Gastrocnemius medialis (tissue), 4 donors: ENCODE data around the gene ARID1B. TPM values are rescaled to one million over a fixed set of nuclear protein-coding genes. Genes with fewer than 3 reads are reported as not detected.

Source experiments
- ATAC-seq, 2 donors: fragments of 150-250 bp; one replicate each; pipeline ENCODE4 v1.9.1; 2016
- DNase-seq, 2 donors: peaks; one replicate each; pipeline ENCODE4 v3.0.0-alpha.2; 2019
- H3K27ac ChIP-seq, 4 donors: fragments of 200-600 bp; sonication (generic); 1 replicate in 1 of 4; 2 replicates in 3 of 4; pipeline ENCODE4 v1.5.1; 2016 to 2018; ENCODE audit warnings: mild to moderate bottlenecking in 2 of 4, moderate library complexity in 1 of 4
- H3K27me3 ChIP-seq, 3 donors: fragments of 200-600 bp; sonication (generic) in 2 of 3; 1 replicate in 1 of 3; 2 replicates in 2 of 3; pipeline versions ENCODE4 v1.5.1 to v1.6.0; 2016 to 2019; ENCODE audit warnings: mild to moderate bottlenecking in 1 of 3, moderate library complexity in 1 of 3
- H3K36me3 ChIP-seq, 2 donors: fragments of 200-600 bp; sonication (generic) in 1 of 2; one replicate each; pipeline ENCODE4 v1.5.1; 2017 to 2018
- H3K4me1 ChIP-seq, 2 donors: fragments of 200-600 bp; sonication (generic) in 1 of 2; one replicate each; pipeline ENCODE4 v1.5.1; 2016 to 2017; ENCODE audit warnings: mild to moderate bottlenecking in 2 of 2
- H3K4me3 ChIP-seq, 4 donors: fragments of 200-600 bp; sonication (generic) in 3 of 4; 1 replicate in 1 of 4; 2 replicates in 3 of 4; pipeline ENCODE4 v1.5.1; 2016 to 2019; ENCODE audit warnings: mild to moderate bottlenecking in 2 of 4
- H3K9me3 ChIP-seq, 3 donors: fragments of 200-600 bp; sonication (generic) in 2 of 3; 1 replicate in 1 of 3; 2 replicates in 2 of 3; pipeline ENCODE4 v1.5.1; 2016 to 2019
- CTCF ChIP-seq, 5 experiments: fragments of 450-650 bp in 3 of 5; fragments of 200-600 bp in 2 of 5; sonication (generic) in 2 of 5; IDR thresholded peaks in 4 of 5; conservative IDR thresholded peaks in 1 of 5; 1 replicate in 4 of 5; 2 replicates in 1 of 5; pipeline ENCODE4 v1.5.1; 2016 to 2019; ENCODE audit warnings: antibody characterized with exemption in 5 of 5, mild to moderate bottlenecking in 3 of 5, moderate library complexity in 3 of 5
- POLR2A ChIP-seq, 2 donors: fragments of 450-650 bp; IDR thresholded peaks; one replicate each; pipeline ENCODE4 v1.6.1; 2017; ENCODE audit warnings: antibody characterized with exemption in 2 of 2, mild to moderate bottlenecking in 2 of 2, moderate library complexity in 2 of 2
- in situ Hi-C, 4 donors: fragments of 200-750 bp; cut with MboI; loops; one replicate each; pipeline versions ENCODE4 v1.15.0 to v1.8.0; 2017; ENCODE audit warnings: low sequenced_read_pairs in 4 of 4
- intact Hi-C: fragments of 100-400 bp; cut with DNase I; formaldehyde crosslinking; loops from one replicate; pipeline ENCODE4 v1.15.1; 2023; ENCODE audit warnings: low total_unique reads
- total RNA-seq, 4 donors: library from RNA; depleted of rRNA; stranded (reverse); fragments of >200 nt; gene quantifications; one replicate each; pipeline versions ENCODE4 v1.1.0 to v1.2.3, GENCODE V29; 2016

ARID1B gene
- total RNA-seq, 4 donors from 2014 or later: 54.9 to 75.3 (median 62.0) TPM

GRCh38 chr6:157240059-157240959 is 463.1 kb downstream of the ARID1B start:
- DNase-seq: peak; percentile 73 to 78
- Histone ChIP-seq H3K27ac (peak overlapping the region; percentile 87 to 91 (median 91)), H3K4me3 (peak overlapping the region; percentile 30 to 61 (median 50)), H3K36me3 (no peaks in the 10 kb centered on the region), H3K4me1 (peaks cover 53 to 56% of the 10 kb centered on the region in 2 donors), H3K27me3 (peaks cover 0 to 9% (median 0%) of the 10 kb centered on the region in 3 donors), H3K9me3 (no peaks in the 10 kb centered on the region)
- TF ChIP-seq CTCF (IDR thresholded peaks at IDR 0.05 in 4 of 5, conservative IDR thresholded peaks at IDR 0.05 in 1 of 5): no peak
- no peak for TF ChIP-seq POLR2A (IDR thresholded peaks at IDR 0.05)
- peak; percentile 34 to 67 for ATAC-seq
- intact Hi-C loops (loop anchor here (5.0 to 10.0 kb wide), 4 partner anchors 53 to 1926 kb away; partner anchors contain the start of genes DYNLT1 and TFB1M), in situ Hi-C loops (no loop called here)

- intact Hi-C loops: loop anchor here (5.0 to 10.0 kb wide), 4 partner anchors 54 to 1926 kb away; partner anchors contain the start of genes DYNLT1 and TFB1M
- Histone ChIP-seq H3K36me3 (no peaks in the 10 kb centered on the region), H3K27me3 (peaks cover 0 to 4% (median 0%) of the 10 kb centered on the region in 3 donors), H3K9me3 (no peaks in the 10 kb centered on the region), H3K4me3 (peak overlapping the region; percentile 30 to 61 (median 50)), H3K4me1 (peaks cover 51 to 56% of the 10 kb centered on the region in 2 donors), H3K27ac (peak overlapping the region; percentile 87 to 91 (median 91))
- in situ Hi-C loops: no loop called here
- no peak for DNase-seq
- TF ChIP-seq POLR2A (IDR thresholded peaks at IDR 0.05): no peak
- no peak for TF ChIP-seq CTCF (IDR thresholded peaks at IDR 0.05 in 4 of 5, conservative IDR thresholded peaks at IDR 0.05 in 1 of 5)
- ATAC-seq: no peak
Observed at GRCh38 chr6:157240960-157241311, 463.8 kb downstream of the ARID1B start.

GRCh38 chr6:157242791-157243190 is 465.6 kb downstream of the ARID1B start:
- Histone ChIP-seq H3K36me3 (no peaks in the 10 kb centered on the region), H3K9me3 (no peaks in the 10 kb centered on the region), H3K27ac (peak overlapping the region; percentile 87 to 91 (median 91)), H3K4me3 (no peak overlapping the region), H3K4me1 (peaks cover 49 to 61% of the 10 kb centered on the region in 2 donors), H3K27me3 (no peaks in the 10 kb centered on the region)
- TF ChIP-seq CTCF (IDR thresholded peaks at IDR 0.05 in 4 of 5, conservative IDR thresholded peaks at IDR 0.05 in 1 of 5): no peak
- no peak for TF ChIP-seq POLR2A (IDR thresholded peaks at IDR 0.05)
- DNase-seq: no peak
- intact Hi-C loops: loop anchor here (5.0 to 10.0 kb wide), 4 partner anchors 55 to 1928 kb away; partner anchors contain the start of genes DYNLT1 and TFB1M
- ATAC-seq: no peak
- in situ Hi-C loops: no loop called here

GRCh38 chr6:157244175-157244574 is 467.0 kb downstream of the ARID1B start:
- Histone ChIP-seq H3K27ac (peak overlapping the region; percentile 32 to 69 (median 50)), H3K9me3 (no peaks in the 10 kb centered on the region), H3K27me3 (no peaks in the 10 kb centered on the region), H3K4me3 (no peak overlapping the region), H3K4me1 (peaks cover 49 to 61% of the 10 kb centered on the region in 2 donors), H3K36me3 (no peaks in the 10 kb centered on the region)
- DNase-seq: peak; percentile 69 to 73
- no peak for TF ChIP-seq CTCF (IDR thresholded peaks at IDR 0.05 in 4 of 5, conservative IDR thresholded peaks at IDR 0.05 in 1 of 5)
- TF ChIP-seq POLR2A (IDR thresholded peaks at IDR 0.05): no peak
- in situ Hi-C loops: no loop called here
- peak; percentile 79 to 82 for ATAC-seq
- intact Hi-C loops: loop anchor here (5.0 to 10.0 kb wide), 4 partner anchors 57 to 1929 kb away; partner anchors contain the start of genes DYNLT1 and TFB1M
